HEK293 (cell line): ENCODE measurements around the gene ZNF83.

Experiments
- CTCF ChIA-PET: fragments of 350-600 bp; formaldehyde crosslinking; extraction: SDS; loops from one replicate; lab custom pipeline; 2021; ENCODE audit warnings: antibody characterized with exemption; lab: Yijun Ruan, JAX
- POLR2A ChIA-PET: fragments of 300-600 bp; formaldehyde crosslinking; extraction: SDS; loops from one replicate; lab custom pipeline; 2020; ENCODE audit warnings: antibody characterized with exemption, inconsistent platforms; lab: Yijun Ruan, JAX
- H3K27ac ChIP-seq: fragments of 200-500 bp; sonication (Bioruptor generic); 2 replicates; pipeline ENCODE4 v1.5.1; 2014; ENCODE audit warnings: low read depth, low read length, control low read depth, inconsistent platforms; ENCODE audit errors: extremely low read depth
- H3K36me3 ChIP-seq, 2 experiments: fragments of 200-500 bp in 1 of 2; sonication (Bioruptor generic) in 1 of 2; 1 replicate in 1 of 2; 2 replicates in 1 of 2; pipeline ENCODE4 v1.5.1; 2014 to 2017; ENCODE audit warnings: inconsistent platforms in 2 of 2, low read length in 2 of 2; ENCODE audit not compliant: control insufficient read depth in 2 of 2, insufficient read depth in 1 of 2
- H3K4me1 ChIP-seq: fragments of 200-500 bp; sonication (Bioruptor generic); 2 replicates; pipeline ENCODE4 v1.5.1; 2014; ENCODE audit warnings: mild to moderate bottlenecking, low read length, inconsistent platforms; ENCODE audit not compliant: control insufficient read depth, insufficient read depth
- H3K4me3 ChIP-seq: 2 replicates; pipeline ENCODE4 v1.5.1; 2011; ENCODE audit warnings: low read depth, mild to moderate bottlenecking, control low read depth, low read length, moderate library complexity
- H3K9me3 ChIP-seq: fragments of 200-500 bp; sonication (Bioruptor generic); 2 replicates; pipeline ENCODE4 v1.5.1; 2014; ENCODE audit warnings: low read depth, low read length, inconsistent platforms; ENCODE audit not compliant: control insufficient read depth, insufficient read depth
- GLI2 ChIP-seq: fragments of 450-650 bp; formaldehyde crosslinking; IDR thresholded peaks from 2 replicates; pipeline ENCODE4; 2017; ENCODE audit warnings: missing biosample characterization, missing genetic modification characterization, low read depth, borderline replicate concordance
- GLIS2 ChIP-seq: fragments of 450-650 bp; formaldehyde crosslinking; IDR thresholded peaks from 2 replicates; pipeline ENCODE4 v1.5.1; 2016; ENCODE audit warnings: missing biosample characterization, missing genetic modification characterization
- HIC1 ChIP-seq: fragments of 450-650 bp; formaldehyde crosslinking; IDR thresholded peaks from 2 replicates; pipeline ENCODE4 v1.5.1; 2016; ENCODE audit warnings: missing biosample characterization, missing genetic modification characterization
- KLF1 ChIP-seq: fragments of 450-650 bp; formaldehyde crosslinking; IDR thresholded peaks from 2 replicates; pipeline ENCODE4 v1.5.1; 2016; ENCODE audit warnings: missing biosample characterization, missing genetic modification characterization
- KLF10 ChIP-seq: fragments of 450-650 bp; IDR thresholded peaks from 2 replicates; pipeline ENCODE4 v1.5.1; 2018; ENCODE audit warnings: missing biosample characterization, mild to moderate bottlenecking, missing genetic modification characterization
- KLF9 ChIP-seq: fragments of 450-650 bp; formaldehyde crosslinking; IDR thresholded peaks from 2 replicates; pipeline ENCODE4 v1.5.1; 2016; ENCODE audit warnings: missing biosample characterization, missing genetic modification characterization, low read depth
- RBAK ChIP-seq: fragments of 450-650 bp; formaldehyde crosslinking; IDR thresholded peaks from 2 replicates; pipeline ENCODE4 v1.5.1; 2016; ENCODE audit warnings: missing biosample characterization, missing genetic modification characterization
- TRIM28 ChIP-seq: IDR thresholded peaks from 2 replicates; pipeline ENCODE4 v1.6.1; 2011; ENCODE audit warnings: low read length, control low read depth, borderline replicate concordance
- ZBTB49 ChIP-seq: fragments of 450-650 bp; formaldehyde crosslinking; IDR thresholded peaks from 2 replicates; pipeline ENCODE4 v1.5.1; 2016; ENCODE audit warnings: missing biosample characterization, missing genetic modification characterization, low read depth
- ZBTB7A ChIP-seq: fragments of 450-650 bp; formaldehyde crosslinking; IDR thresholded peaks from 2 replicates; pipeline ENCODE4 v1.5.1; 2016; ENCODE audit warnings: low read depth, missing biosample characterization, missing genetic modification characterization
- ZFP37 ChIP-seq: fragments of 450-650 bp; formaldehyde crosslinking; IDR thresholded peaks from 2 replicates; pipeline ENCODE4 v1.5.1; 2016; ENCODE audit warnings: missing biosample characterization, missing genetic modification characterization
- ZNF140 ChIP-seq: fragments of 450-650 bp; formaldehyde crosslinking; IDR thresholded peaks from 2 replicates; pipeline ENCODE4 v1.5.1; 2016; ENCODE audit warnings: missing biosample characterization, missing genetic modification characterization
- ZNF146 ChIP-seq: fragments of 450-650 bp; formaldehyde crosslinking; IDR thresholded peaks from 2 replicates; pipeline ENCODE4 v1.5.1; 2016; ENCODE audit warnings: missing biosample characterization, missing genetic modification characterization
- ZNF175 ChIP-seq: fragments of 450-650 bp; formaldehyde crosslinking; IDR thresholded peaks from 2 replicates; pipeline ENCODE4 v1.5.1; 2016; ENCODE audit warnings: missing biosample characterization, missing genetic modification characterization
- ZNF274 ChIP-seq, 2 experiments: fragments of 200-500 bp in 1 of 2; fragments of 450-650 bp in 1 of 2; sonication (Bioruptor generic) in 1 of 2; formaldehyde crosslinking in 1 of 2; IDR thresholded peaks; 2 replicates each; pipeline versions ENCODE4 v1.5.1 to v1.6.1; 2014 to 2016; ENCODE audit warnings: borderline replicate concordance in 1 of 2, inconsistent platforms in 1 of 2, low read length in 1 of 2, missing biosample characterization in 1 of 2, missing genetic modification characterization in 1 of 2
- ZNF292 ChIP-seq: fragments of 450-650 bp; formaldehyde crosslinking; IDR thresholded peaks from 2 replicates; pipeline ENCODE4 v1.5.1; 2016; ENCODE audit warnings: low read depth, missing biosample characterization, missing genetic modification characterization, borderline replicate concordance
- ZNF335 ChIP-seq: fragments of 450-650 bp; formaldehyde crosslinking; conservative IDR thresholded peaks from 2 replicates; pipeline ENCODE4 v1.5.1; 2016; ENCODE audit warnings: missing biosample characterization, missing genetic modification characterization
- ZNF366 ChIP-seq: fragments of 450-650 bp; formaldehyde crosslinking; conservative IDR thresholded peaks from 2 replicates; pipeline ENCODE4 v1.5.1; 2016; ENCODE audit warnings: missing biosample characterization, missing genetic modification characterization
- ZNF423 ChIP-seq: fragments of 450-650 bp; formaldehyde crosslinking; IDR thresholded peaks from 2 replicates; pipeline ENCODE4 v1.5.1; 2016; ENCODE audit warnings: missing biosample characterization, missing genetic modification characterization
- ZNF521 ChIP-seq: fragments of 450-650 bp; formaldehyde crosslinking; IDR thresholded peaks from 2 replicates; pipeline ENCODE4 v1.5.1; 2017; ENCODE audit warnings: missing biosample characterization, mild to moderate bottlenecking, missing genetic modification characterization
- ZNF561 ChIP-seq: fragments of 450-650 bp; IDR thresholded peaks from 2 replicates; pipeline ENCODE4 v1.5.1; 2018; ENCODE audit warnings: missing biosample characterization, missing genetic modification characterization, borderline replicate concordance
- ZNF626 ChIP-seq: fragments of 450-650 bp; sonication (Bioruptor Pico); formaldehyde crosslinking; IDR thresholded peaks from 2 replicates; pipeline ENCODE4 v1.5.1; 2018; ENCODE audit warnings: missing biosample characterization, missing genetic modification characterization, inconsistent platforms
- ZNF629 ChIP-seq: fragments of 450-650 bp; formaldehyde crosslinking; IDR thresholded peaks from 2 replicates; pipeline ENCODE4 v1.5.1; 2017; ENCODE audit warnings: missing biosample characterization, missing genetic modification characterization
- ZNF660 ChIP-seq: fragments of 450-650 bp; IDR thresholded peaks from 2 replicates; pipeline ENCODE4 v1.5.1; 2018; ENCODE audit warnings: missing biosample characterization, mild to moderate bottlenecking, missing genetic modification characterization
- ZNF76 ChIP-seq: fragments of 450-650 bp; formaldehyde crosslinking; IDR thresholded peaks from 2 replicates; pipeline ENCODE4; 2016; ENCODE audit warnings: low read depth, missing biosample characterization, missing genetic modification characterization, borderline replicate concordance
- ZNF792 ChIP-seq: fragments of 450-650 bp; formaldehyde crosslinking; IDR thresholded peaks from 2 replicates; pipeline ENCODE4 v1.5.1; 2016; ENCODE audit warnings: missing biosample characterization, missing genetic modification characterization

Gene ZNF83

GRCh38 chr19:52603558-52604207 lies 34.5 kb downstream of the ZNF83 start:
- no peak for TF ChIP-seq KLF9
- TF ChIP-seq ZNF561 (tag by site-specific recombination), result no peak
- TF ChIP-seq KLF10, result no peak
- TF ChIP-seq GLI2, result no peak
- TF ChIP-seq ZNF521 (tag by site-specific recombination), result no peak
- TF ChIP-seq ZFP37, result no peak
- no peak for TF ChIP-seq ZNF76
- no peak for TF ChIP-seq HIC1 (tag by site-specific recombination)
- no peak for TF ChIP-seq ZNF146 (tag by site-specific recombination)
- TF ChIP-seq ZBTB7A, result no peak
- TF ChIP-seq ZNF626 (tag by site-specific recombination), result no peak
- Histone ChIP-seq H3K4me3 (no peak overlapping the region), H3K36me3 (no peaks in the 10 kb centered on the region), H3K27ac (no peak overlapping the region), H3K9me3 (no peaks in the 10 kb centered on the region), H3K4me1 (no peaks in the 10 kb centered on the region)
- ChIA-PET POLR2A (interaction anchor here (0.7 kb wide), 1 partner anchor 709 kb away, joined by 4 read pairs; no protein-coding TSS in a partner anchor), CTCF (interaction anchor here (0.6 kb wide), 1 partner anchor 12 kb away, joined by 4 read pairs; no protein-coding TSS in a partner anchor)

DNA sequence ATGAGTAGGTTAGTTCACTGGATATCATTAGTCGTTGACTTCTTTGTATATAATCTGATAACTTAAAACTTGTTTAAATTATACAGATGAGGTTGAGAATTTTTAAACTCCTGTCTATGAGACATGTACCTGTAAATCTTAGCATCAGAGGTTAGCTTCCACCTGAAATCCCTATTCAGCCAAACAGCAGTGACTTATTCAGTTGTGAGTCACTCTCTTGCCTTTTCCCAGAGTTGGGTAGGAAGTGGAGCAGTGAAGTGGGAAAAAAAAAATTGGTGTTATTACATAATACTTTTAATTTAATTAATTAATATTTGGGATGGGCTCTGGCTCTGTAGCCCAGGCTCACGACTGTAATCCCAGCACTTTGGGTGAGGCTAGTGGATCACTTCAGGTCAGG lies 35.2 kb downstream of the ZNF83 start:
- Histone ChIP-seq H3K4me3 (no peak overlapping the region), H3K27ac (no peak overlapping the region), H3K4me1 (no peaks in the 10 kb centered on the region), H3K36me3 (no peaks in the 10 kb centered on the region), H3K9me3 (no peaks in the 10 kb centered on the region)
- CTCF ChIA-PET, result no interaction called here
- POLR2A ChIA-PET, result no interaction called here
- TF ChIP-seq ZNF140 (tag by site-specific recombination) (no peak), GLIS2 (tag by site-specific recombination) (no peak), TRIM28 (no peak), ZNF423 (tag by site-specific recombination) (no peak), ZBTB49 (no peak), ZNF274 (IDR thresholded peaks at IDR 0.05; ENCODE audit: low read length) (no peak), ZNF274 (tag by site-specific recombination; IDR thresholded peaks at IDR 0.05; ENCODE audit: borderline replicate concordance) (no peak), ZNF366 (tag by site-specific recombination) (no peak), RBAK (tag by site-specific recombination) (no peak), ZNF335 (tag by site-specific recombination) (no peak), ZNF292 (tag by site-specific recombination) (no peak), KLF1 (tag by site-specific recombination) (no peak), ZNF175 (tag by site-specific recombination) (no peak), ZNF629 (tag by site-specific recombination) (no peak), ZNF660 (tag by site-specific recombination) (no peak), ZNF792 (no peak)
- TF ChIP-seq, all 188 proteins: peak for 0
